OCI-LY7 (cell line): ENCODE results near the gene DLGAP1. TPM values are rescaled to one million over a fixed set of nuclear protein-coding genes. Genes with fewer than 3 reads are reported as not detected.

Source experiments
- BruUV-seq: library from RNA; stranded (reverse); fragments of 400-500 nt; replicated peaks from 2 replicates; lab custom pipeline; 2021; lab: Mats Ljungman, UMichigan
- CTCF ChIA-PET: fragments of 300-600 bp; sonication (Branson Sonifier 250); formaldehyde crosslinking; loops from one replicate; lab custom pipeline; 2022; ENCODE audit warnings: antibody characterized with exemption; ENCODE audit not compliant: unreplicated experiment; lab: Charles Lee
- POLR2A ChIA-PET: fragments of 300-600 bp; sonication (Branson Sonifier 250); formaldehyde crosslinking; loops from one replicate; lab custom pipeline; 2022; ENCODE audit warnings: antibody characterized with exemption; lab: Charles Lee
- DNase-seq: peaks from one replicate; pipeline ENCODE4 v3.0.0-alpha.2; 2015; ENCODE audit warnings: low spot score
- H2AFZ ChIP-seq: fragments of 200-600 bp; sonication (generic), shearing (Covaris generic); 2 replicates; pipeline ENCODE4 v1.6.1; 2014; ENCODE audit warnings: mild to moderate bottlenecking, antibody characterized with exemption, low read length, moderate library complexity
- H3K27ac ChIP-seq: fragments of 200-600 bp; sonication (generic); 2 replicates; pipeline ENCODE4 v1.5.1; 2014; ENCODE audit warnings: mixed run types, low read depth, mild to moderate bottlenecking, moderate library complexity, low read length, inconsistent platforms; ENCODE audit not compliant: poor library complexity, severe bottlenecking
- H3K36me3 ChIP-seq: fragments of 200-600 bp; sonication (generic); 2 replicates; pipeline ENCODE4 v1.6.1; 2014; ENCODE audit warnings: mild to moderate bottlenecking, antibody characterized with exemption, low read length, moderate library complexity, mixed read lengths; ENCODE audit not compliant: insufficient read depth
- H3K4me1 ChIP-seq: fragments of 200-600 bp; sonication (generic); 2 replicates; pipeline ENCODE4 v1.5.1; 2014; ENCODE audit warnings: mild to moderate bottlenecking, low read length; ENCODE audit not compliant: insufficient read depth, poor library complexity, severe bottlenecking
- H3K4me2 ChIP-seq: fragments of 200-600 bp; sonication (generic); 2 replicates; pipeline ENCODE4 v1.6.1; 2014; ENCODE audit warnings: mild to moderate bottlenecking, low read length
- H3K4me3 ChIP-seq: fragments of 200-600 bp; sonication (generic); 2 replicates; pipeline ENCODE4 v1.5.1; 2014; ENCODE audit warnings: mild to moderate bottlenecking, low read depth, low read length; ENCODE audit not compliant: poor library complexity, severe bottlenecking
- H3K79me2 ChIP-seq: fragments of 200-600 bp; sonication (generic); 2 replicates; pipeline ENCODE4 v1.6.1; 2016; ENCODE audit warnings: low read depth, mild to moderate bottlenecking, low read length, moderate library complexity, mixed read lengths; ENCODE audit not compliant: insufficient read depth
- H3K9me2 ChIP-seq: fragments of 200-600 bp; sonication (generic); 2 replicates; pipeline ENCODE4 v1.6.1; 2016; ENCODE audit warnings: mild to moderate bottlenecking, low read length, mixed read lengths; ENCODE audit not compliant: insufficient read depth
- H3K9me3 ChIP-seq: fragments of 200-600 bp; sonication (generic); 2 replicates; pipeline ENCODE4 v1.6.1; 2014; ENCODE audit warnings: mild to moderate bottlenecking, mixed run types, low read length, mixed read lengths
- H4K20me1 ChIP-seq: fragments of 200-600 bp; sonication (generic); 2 replicates; pipeline ENCODE4 v1.6.1; 2014; ENCODE audit warnings: mild to moderate bottlenecking, antibody characterized with exemption, low read length, moderate library complexity, mixed read lengths; ENCODE audit not compliant: insufficient read depth
- EZH2phosphoT487 ChIP-seq: fragments of 200-600 bp; sonication (generic); IDR thresholded peaks from 2 replicates; pipeline ENCODE4 v1.6.1; 2018; ENCODE audit warnings: low read depth, borderline replicate concordance, mild to moderate bottlenecking, mixed run types, antibody characterized with exemption, low read length, moderate library complexity, mixed read lengths
- intact Hi-C: fragments of 100-400 bp; cut with micrococcal nuclease; formaldehyde crosslinking; loops from one replicate; pipeline ENCODE4 v1.10.0; 2022; ENCODE audit not compliant: unreplicated experiment
- total RNA-seq, 2 experiments: library from RNA; depleted of rRNA in 1 of 2; stranded (reverse); fragments of >200 nt in 1 of 2; shearing (Covaris generic) in 1 of 2; gene quantifications; 2 replicates each; pipeline ENCODE4 v1.2.3, GENCODE V29; 2014 to 2022
- TF ChIP-seq, protein P1 (sequence below): fragments of 200-600 bp; sonication (generic); conservative IDR thresholded peaks from 2 replicates; pipeline ENCODE4 v1.5.1; 2014; ENCODE audit warnings: mild to moderate bottlenecking, antibody characterized with exemption, low read length, moderate library complexity, mixed read lengths

Gene DLGAP1
- total RNA-seq, 2 experiments from 2014 or later, result 0.22 TPM; not detected in 1

DNA sequence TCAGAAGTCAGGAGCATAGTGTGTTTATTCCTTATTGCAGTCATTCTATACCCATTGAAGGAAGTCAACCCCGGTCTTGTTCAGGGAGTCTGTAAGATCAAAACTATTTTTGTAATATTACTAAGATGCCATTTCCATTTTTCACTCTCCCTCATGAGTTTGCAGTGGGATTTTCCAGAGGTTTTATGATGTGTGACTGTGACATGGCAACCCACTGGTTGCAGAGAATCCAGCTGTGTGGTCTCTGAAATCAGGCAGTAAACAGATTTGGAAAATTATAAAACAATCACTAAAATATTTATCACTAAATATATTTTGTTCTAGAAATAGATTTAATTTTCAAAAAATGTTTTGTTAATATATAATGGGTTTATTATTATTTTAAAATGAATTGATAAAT lies 38.1 kb downstream of the DLGAP1 start:
- no peaks in the 10 kb centered on the region for H3K79me2 ChIP-seq
- no peaks in the 10 kb centered on the region for H3K9me2 ChIP-seq
- TF ChIP-seq EZH2phosphoT487, result no peak
- TF ChIP-seq, protein P1, sequence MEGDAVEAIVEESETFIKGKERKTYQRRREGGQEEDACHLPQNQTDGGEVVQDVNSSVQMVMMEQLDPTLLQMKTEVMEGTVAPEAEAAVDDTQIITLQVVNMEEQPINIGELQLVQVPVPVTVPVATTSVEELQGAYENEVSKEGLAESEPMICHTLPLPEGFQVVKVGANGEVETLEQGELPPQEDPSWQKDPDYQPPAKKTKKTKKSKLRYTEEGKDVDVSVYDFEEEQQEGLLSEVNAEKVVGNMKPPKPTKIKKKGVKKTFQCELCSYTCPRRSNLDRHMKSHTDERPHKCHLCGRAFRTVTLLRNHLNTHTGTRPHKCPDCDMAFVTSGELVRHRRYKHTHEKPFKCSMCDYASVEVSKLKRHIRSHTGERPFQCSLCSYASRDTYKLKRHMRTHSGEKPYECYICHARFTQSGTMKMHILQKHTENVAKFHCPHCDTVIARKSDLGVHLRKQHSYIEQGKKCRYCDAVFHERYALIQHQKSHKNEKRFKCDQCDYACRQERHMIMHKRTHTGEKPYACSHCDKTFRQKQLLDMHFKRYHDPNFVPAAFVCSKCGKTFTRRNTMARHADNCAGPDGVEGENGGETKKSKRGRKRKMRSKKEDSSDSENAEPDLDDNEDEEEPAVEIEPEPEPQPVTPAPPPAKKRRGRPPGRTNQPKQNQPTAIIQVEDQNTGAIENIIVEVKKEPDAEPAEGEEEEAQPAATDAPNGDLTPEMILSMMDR, result no peak
- H3K9me3 ChIP-seq, result peaks cover 6% of the 10 kb centered on the region; the same call in 1 of the 2 replicates
- H3K27ac ChIP-seq, result no peak overlapping the region
- intact Hi-C loops, result loop anchor here (10.0 kb wide), 1 partner anchor 608 kb away; no protein-coding TSS in a partner anchor
- no TSS peak for BruUV-seq
- no peaks in the 10 kb centered on the region for H3K4me1 ChIP-seq
- H3K4me2 ChIP-seq, result no peak overlapping the region
- CTCF ChIA-PET, result no interaction called here
- H3K4me3 ChIP-seq, result no peak overlapping the region
- no peaks in the 10 kb centered on the region for H4K20me1 ChIP-seq
- POLR2A ChIA-PET, result no interaction called here
- no peaks in the 10 kb centered on the region for H3K36me3 ChIP-seq
- DNase-seq, result no peak
- H2AFZ ChIP-seq, result no peak overlapping the region

DNA sequence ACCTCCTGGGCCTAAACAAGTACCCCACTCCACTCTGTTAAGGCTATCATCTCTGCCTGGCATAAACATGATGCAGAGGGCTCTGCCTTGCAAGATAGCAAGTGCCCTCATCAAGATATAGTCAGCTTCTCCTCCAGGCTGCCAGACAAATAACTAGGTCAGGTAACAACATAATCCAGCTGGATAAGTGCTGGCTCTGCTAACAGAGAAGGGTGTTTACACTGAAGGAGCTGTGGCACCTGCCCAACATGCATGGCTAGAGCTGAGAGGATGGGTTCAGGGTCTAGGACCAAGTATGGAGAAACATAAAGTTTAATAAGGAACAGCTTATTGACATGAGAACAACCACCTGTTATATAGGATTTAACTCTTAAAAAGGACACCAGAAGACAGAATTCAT lies 42.8 kb downstream of the DLGAP1 start:
- Histone ChIP-seq H3K27ac (no peak overlapping the region), H3K4me2 (no peak overlapping the region), H3K79me2 (no peaks in the 10 kb centered on the region), H4K20me1 (no peaks in the 10 kb centered on the region), H3K4me3 (no peak overlapping the region), H3K9me2 (no peaks in the 10 kb centered on the region), H3K4me1 (no peaks in the 10 kb centered on the region), H3K36me3 (no peaks in the 10 kb centered on the region), H2AFZ (no peak overlapping the region), H3K9me3 (no peaks in the 10 kb centered on the region)
- BruUV-seq, result no TSS peak
- intact Hi-C loops, result loop anchor here (10.0 kb wide), 1 partner anchor 613 kb away; no protein-coding TSS in a partner anchor
- no peak for TF ChIP-seq EZH2phosphoT487
- TF ChIP-seq, protein P1, result no peak
- ChIA-PET POLR2A (no interaction called here), CTCF (no interaction called here)
- no peak for DNase-seq

DNA sequence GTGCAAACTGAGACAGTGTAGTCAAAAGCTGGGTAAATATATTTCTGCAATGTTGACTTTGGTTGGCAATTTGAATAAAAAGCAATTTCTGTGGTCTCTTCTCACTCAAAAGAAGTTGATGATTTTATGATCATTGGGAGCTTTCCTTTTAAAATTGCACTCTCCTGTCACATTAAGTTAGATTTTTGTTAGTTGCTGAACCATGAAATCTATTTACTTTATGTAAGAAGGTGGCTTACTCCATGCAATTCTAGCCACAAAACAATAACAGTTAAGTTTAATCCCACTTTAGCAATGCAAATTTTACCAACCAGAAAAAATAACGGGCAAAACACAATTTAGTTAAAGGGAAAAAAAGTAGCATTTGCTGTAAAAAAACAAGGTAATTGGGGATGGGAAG lies 48.3 kb downstream of the DLGAP1 start:
- TF ChIP-seq EZH2phosphoT487, result no peak
- TF ChIP-seq, protein P1, result no peak
- CTCF ChIA-PET, result no interaction called here
- Histone ChIP-seq H3K4me3 (no peak overlapping the region), H3K4me1 (no peaks in the 10 kb centered on the region), H3K27ac (no peak overlapping the region), H2AFZ (no peak overlapping the region), H4K20me1 (no peaks in the 10 kb centered on the region), H3K79me2 (no peaks in the 10 kb centered on the region), H3K4me2 (no peak overlapping the region), H3K9me2 (no peaks in the 10 kb centered on the region; the same call in 1 of the 2 replicates), H3K9me3 (no peaks in the 10 kb centered on the region; the same call in 1 of the 2 replicates), H3K36me3 (no peaks in the 10 kb centered on the region)
- POLR2A ChIA-PET, result no interaction called here
- intact Hi-C loops, result no loop called here
- DNase-seq, result no peak
- no TSS peak for BruUV-seq
